A673 (cell line): ENCODE data around the gene USHBP1. TPM values are rescaled to one million over a fixed set of nuclear protein-coding genes. Genes with fewer than 3 reads are reported as not detected.
A peak's percentile ranks its signal among the peaks of the same experiment; 100 is the strongest.

Experiments
- BruUV-seq: library from RNA; stranded (reverse); fragments of 400-500 nt; replicated peaks from 2 replicates; lab custom pipeline; 2021; lab: Mats Ljungman, UMichigan
- CTCF ChIA-PET: fragments of 300-600 bp; sonication (Branson Sonifier 250); formaldehyde crosslinking; loops from one replicate; lab custom pipeline; 2022; ENCODE audit warnings: antibody characterized with exemption; lab: Charles Lee
- POLR2A ChIA-PET: fragments of 300-600 bp; sonication (Branson Sonifier 250); formaldehyde crosslinking; loops from one replicate; lab custom pipeline; 2022; ENCODE audit warnings: antibody characterized with exemption; ENCODE audit not compliant: low non-redundant PET; lab: Charles Lee
- DNase-seq: peaks from one replicate; pipeline ENCODE4 v3.0.0-alpha.2; 2015; ENCODE audit warnings: low spot score
- H3K27ac ChIP-seq: fragments of 200-600 bp; sonication (generic); 2 replicates; pipeline ENCODE4 v1.5.1; 2016; ENCODE audit warnings: mixed run types, low read depth, mild to moderate bottlenecking, mixed read lengths, antibody characterized with exemption, low read length; ENCODE audit not compliant: poor library complexity, severe bottlenecking
- H3K27me3 ChIP-seq: fragments of 200-600 bp; sonication (generic); replicated peaks from 2 replicates; pipeline ENCODE4 v1.6.1; 2017; ENCODE audit warnings: mixed run types, low read depth, mild to moderate bottlenecking, mixed read lengths, antibody characterized with exemption, low read length; ENCODE audit not compliant: insufficient read depth, poor library complexity
- H3K36me3 ChIP-seq: fragments of 200-600 bp; sonication (generic); 2 replicates; pipeline ENCODE4 v1.6.1; 2016; ENCODE audit warnings: mixed run types, mild to moderate bottlenecking, mixed read lengths, antibody characterized with exemption, low read length; ENCODE audit not compliant: insufficient read depth, poor library complexity, severe bottlenecking
- H3K4me1 ChIP-seq: fragments of 200-600 bp; sonication (generic); 2 replicates; pipeline ENCODE4 v1.6.1; 2017; ENCODE audit warnings: mixed run types, mild to moderate bottlenecking, mixed read lengths, antibody characterized with exemption, low read length; ENCODE audit not compliant: insufficient read depth, poor library complexity, severe bottlenecking
- H3K4me3 ChIP-seq: fragments of 200-600 bp; sonication (generic); 2 replicates; pipeline ENCODE4 v1.5.1; 2016; ENCODE audit warnings: low read depth, mixed run types, mild to moderate bottlenecking, mixed read lengths, low read length; ENCODE audit not compliant: poor library complexity, severe bottlenecking
- H3K9me3 ChIP-seq: fragments of 200-600 bp; sonication (generic); 2 replicates; pipeline ENCODE4 v1.6.1; 2016; ENCODE audit warnings: mixed run types, low read depth, mild to moderate bottlenecking, mixed read lengths, antibody characterized with exemption, low read length; ENCODE audit not compliant: poor library complexity, severe bottlenecking
- CTCF ChIP-seq: fragments of 300-800, 200-600 bp; sonication (generic); conservative IDR thresholded peaks from 2 replicates; pipeline ENCODE4 v1.5.1; 2017; ENCODE audit warnings: low read depth, mild to moderate bottlenecking, antibody characterized with exemption, low read length, moderate library complexity, mixed read lengths
- EZH2 ChIP-seq: fragments of 200-600 bp; sonication (generic); IDR thresholded peaks from 2 replicates; pipeline ENCODE4 v1.6.1; 2017; ENCODE audit warnings: borderline replicate concordance, low read depth, mild to moderate bottlenecking, mixed read lengths, antibody characterized with exemption, low read length; ENCODE audit not compliant: poor library complexity, severe bottlenecking
- intact Hi-C: fragments of 100-400 bp; cut with micrococcal nuclease; formaldehyde crosslinking; loops from one replicate; pipeline ENCODE4 v1.10.0; 2022; ENCODE audit not compliant: unreplicated experiment
- total RNA-seq: library from RNA; stranded (reverse); gene quantifications from 2 replicates; pipeline ENCODE4 v1.2.3, GENCODE V29; 2021

USHBP1 gene
- total RNA-seq, 1 experiment from 2014 or later, result not detected

- intact Hi-C loops, result no loop called here
- Histone ChIP-seq H3K36me3 (no peaks in the 10 kb centered on the region), H3K27me3 (no peaks in the 10 kb centered on the region), H3K9me3 (no peaks in the 10 kb centered on the region), H3K4me1 (peaks cover 9% of the 10 kb centered on the region), H3K4me3 (no peak overlapping the region), H3K27ac (no peak overlapping the region)
- ChIA-PET CTCF (no interaction called here), POLR2A (no interaction called here)
- no peak for DNase-seq
- TF ChIP-seq CTCF (no peak), EZH2 (no peak)
- no TSS peak for BruUV-seq
These were observed 54.2 kb downstream of the USHBP1 start for GRCh38 chr19:17210296-17210695.

- DNase-seq, result peak; percentile 83
- Histone ChIP-seq H3K4me3 (no peak overlapping the region), H3K27ac (no peak overlapping the region), H3K36me3 (no peaks in the 10 kb centered on the region), H3K4me1 (peaks cover 2% of the 10 kb centered on the region), H3K27me3 (no peaks in the 10 kb centered on the region), H3K9me3 (no peaks in the 10 kb centered on the region)
- TF ChIP-seq EZH2 (no peak), CTCF (no peak)
- no TSS peak for BruUV-seq
- CTCF ChIA-PET, result no interaction called here
- intact Hi-C loops, result no loop called here
- POLR2A ChIA-PET, result no interaction called here
These were observed 55.2 kb downstream of the USHBP1 start for GRCh38 chr19:17209126-17210036.

GRCh38 chr19:17206736-17207581, 57.6 kb downstream of the USHBP1 start:
- Histone ChIP-seq H3K9me3 (no peaks in the 10 kb centered on the region), H3K4me3 (no peak overlapping the region), H3K27ac (no peak overlapping the region), H3K27me3 (no peaks in the 10 kb centered on the region), H3K36me3 (peaks cover 9% of the 10 kb centered on the region), H3K4me1 (no peaks in the 10 kb centered on the region)
- ChIA-PET POLR2A (no interaction called here), CTCF (no interaction called here)
- intact Hi-C loops, result no loop called here
- TF ChIP-seq EZH2 (no peak), CTCF (no peak)
- DNase-seq, result no peak
- no TSS peak for BruUV-seq
